Activated CD4-positive, CD25-positive, alpha-beta regulatory T cell treated with anti-CD3 and anti-CD28 coated beads, Interleukin-2, amount 50 U/mL, for 16 hours (primary cell): Measurements from ENCODE around the gene JPH4.

ENCODE experiments used
- DNase-seq: peaks from one replicate; pipeline ENCODE4 v3.0.0-alpha.2; 2020; ENCODE audit warnings: low read depth, low spot score

JPH4 gene

DNA sequence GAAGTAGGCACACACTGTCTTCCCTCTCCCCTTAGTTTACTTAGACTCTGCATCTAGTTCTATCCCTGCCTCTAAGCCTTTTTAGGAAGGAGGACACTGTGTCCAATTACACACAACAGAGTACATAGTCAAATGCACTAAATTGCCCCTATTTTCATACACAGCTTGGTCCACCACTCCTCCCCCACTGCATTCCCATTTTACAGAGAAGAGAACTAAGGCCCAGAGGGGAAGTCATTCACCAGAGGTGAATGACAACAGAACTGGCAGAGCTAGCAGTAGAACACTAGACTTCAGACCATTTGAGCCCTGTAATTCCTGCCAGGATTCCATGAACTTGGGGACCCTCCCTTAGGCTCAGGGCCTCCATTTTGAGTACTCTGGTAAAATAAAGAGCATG is 1.1 kb upstream of the JPH4 start:
- DNase-seq = no peak

DNA sequence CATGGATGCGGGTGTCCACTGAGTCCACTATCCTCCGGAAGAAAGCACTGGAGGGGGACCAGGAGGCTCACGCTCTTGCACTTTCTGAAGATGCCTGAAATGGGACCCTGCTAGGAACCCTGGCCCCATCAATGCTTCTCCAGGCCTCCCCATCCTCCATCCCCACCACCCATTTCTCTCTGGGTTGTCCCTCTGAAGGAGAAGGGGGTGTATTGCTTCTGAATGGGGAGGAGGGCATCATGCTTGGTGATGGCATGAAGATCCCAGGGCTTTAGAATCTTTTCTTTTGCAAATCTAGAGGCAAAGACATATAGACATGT is 681 bp upstream of the JPH4 start:
- no peak for DNase-seq

DNA sequence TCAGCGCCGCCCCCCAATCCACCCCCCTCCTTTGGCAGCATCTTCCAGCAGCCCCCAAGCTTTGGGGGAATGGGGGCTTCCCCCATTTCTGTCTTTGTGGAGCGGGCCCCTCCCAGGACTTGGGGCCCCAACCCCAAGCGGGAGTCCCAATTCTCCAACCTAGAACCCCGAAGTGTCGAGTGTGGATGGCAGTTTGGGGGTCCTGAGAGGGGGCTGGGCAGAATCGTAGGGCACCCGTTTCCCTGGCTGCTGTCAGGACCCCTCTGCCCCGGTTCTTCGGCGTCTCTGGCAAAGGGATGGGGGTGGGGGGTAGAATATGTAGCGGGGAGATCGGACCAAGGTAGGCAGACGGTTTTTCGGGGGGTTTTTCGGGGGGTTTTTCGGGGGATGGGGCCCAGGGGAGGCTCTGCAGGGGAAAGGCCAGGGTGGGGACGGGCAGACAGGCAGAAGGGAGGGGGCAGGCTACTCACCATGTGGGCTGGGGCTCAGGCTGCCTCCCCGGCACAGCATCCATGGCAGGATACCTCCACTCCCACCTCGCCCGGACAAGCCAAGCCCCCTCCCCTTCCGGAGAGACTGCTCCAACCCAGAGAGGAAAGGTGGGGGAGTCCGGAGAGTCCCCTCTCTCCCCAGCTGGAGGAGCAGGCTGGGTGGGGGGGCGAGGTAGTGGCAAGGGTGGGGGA is 739 bp downstream of the JPH4 start:
- DNase-seq = no peak

DNA sequence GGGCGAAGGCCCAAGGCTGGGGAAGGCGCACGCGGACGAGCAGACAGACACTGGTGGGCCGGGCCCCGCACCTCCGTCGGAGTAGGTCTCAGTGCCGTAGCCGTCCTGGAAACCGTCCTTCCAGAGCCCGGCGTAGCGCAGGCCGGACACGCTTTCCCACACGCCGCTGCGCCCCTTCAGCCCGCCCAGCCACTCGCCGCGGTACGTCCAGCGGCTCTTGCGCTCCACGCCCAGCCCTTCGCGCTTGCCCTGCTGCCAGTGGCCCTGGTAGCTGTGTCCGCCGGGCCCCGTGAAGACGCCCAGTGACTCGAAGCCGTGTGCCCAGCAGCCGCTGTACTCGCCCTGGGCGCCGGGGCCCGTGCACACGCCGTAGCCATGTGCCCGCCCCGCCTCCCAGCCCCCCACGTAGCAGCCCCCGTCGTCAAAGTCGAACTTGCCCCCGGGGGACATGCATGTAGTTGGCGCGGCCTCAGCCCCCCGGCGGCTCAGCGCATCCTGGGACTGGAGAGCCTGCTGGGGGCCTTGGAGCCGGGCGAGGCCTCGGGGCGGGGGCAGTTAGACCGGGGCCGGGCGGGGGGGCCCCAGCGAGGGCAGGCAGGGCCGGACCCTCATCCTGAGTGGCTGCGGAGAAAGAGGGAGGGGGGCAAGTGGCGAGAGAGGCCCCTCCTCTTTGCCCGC is 1.4 kb downstream of the JPH4 start:
- DNase-seq = no peak

DNA sequence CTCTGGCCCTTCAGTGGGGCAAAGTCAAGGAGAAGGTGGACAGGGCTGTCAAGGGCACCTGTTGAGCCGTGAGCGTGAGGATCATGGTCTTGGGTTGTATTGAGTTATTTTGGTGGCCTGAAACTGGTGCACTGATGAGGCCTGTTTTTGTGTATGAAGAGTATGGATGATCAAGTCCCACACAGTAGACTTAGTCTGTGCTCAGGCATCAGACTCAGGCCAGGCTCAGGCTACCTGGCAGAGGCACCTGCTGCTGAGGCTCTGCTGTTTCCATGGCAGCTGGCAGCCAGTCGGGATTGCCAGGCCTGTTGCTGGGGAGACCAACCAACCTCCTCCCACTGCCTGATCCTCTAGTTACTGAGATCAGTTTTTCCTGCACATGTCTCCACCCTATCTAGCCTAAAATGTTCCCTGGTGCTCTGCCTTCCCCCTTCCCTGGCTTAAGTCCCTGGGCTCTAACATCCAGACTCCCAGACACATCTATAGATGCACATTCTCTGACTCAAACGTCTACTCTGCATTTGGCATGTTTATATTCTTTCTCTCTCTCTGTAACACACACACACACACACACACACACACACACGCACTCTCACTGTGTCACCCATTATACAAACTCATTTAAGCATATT is 5.1 kb downstream of the JPH4 start:
- DNase-seq = no peak

DNA sequence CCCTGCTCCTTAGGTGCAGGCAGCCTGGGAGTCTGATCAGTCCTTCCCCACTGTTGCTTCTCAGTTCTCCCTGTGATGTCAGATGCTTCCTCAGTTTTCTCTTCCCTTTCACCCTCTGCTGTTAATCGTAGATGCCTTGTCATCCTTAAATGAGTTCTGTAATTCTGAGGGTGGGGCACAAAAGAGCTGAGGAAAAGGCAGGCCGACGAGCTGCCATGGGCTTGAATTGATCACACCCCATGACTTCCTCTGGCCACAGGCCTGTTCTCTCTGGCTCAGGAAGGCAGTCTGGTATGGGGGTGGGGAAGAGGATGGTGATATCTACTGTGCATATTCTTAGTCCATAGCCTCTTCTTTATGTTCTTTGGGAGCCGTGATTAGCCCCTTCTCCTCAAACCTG is 5.8 kb downstream of the JPH4 start:
- no peak for DNase-seq

DNA sequence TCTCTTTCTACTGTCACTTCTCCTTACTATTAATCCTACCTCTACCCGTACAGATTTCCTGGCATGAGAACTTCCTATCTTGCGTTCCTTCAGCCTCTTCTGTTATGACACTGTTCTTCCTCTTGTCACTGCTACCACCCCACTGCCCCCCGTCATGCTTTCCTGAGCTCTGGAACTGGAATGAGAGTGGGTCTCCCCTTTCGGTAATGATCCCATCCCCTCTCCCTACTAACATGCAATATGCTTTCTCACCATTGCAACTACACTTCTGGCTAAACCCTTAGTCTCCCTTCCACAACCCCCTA is 6.1 kb downstream of the JPH4 start:
- DNase-seq = no peak

DNA sequence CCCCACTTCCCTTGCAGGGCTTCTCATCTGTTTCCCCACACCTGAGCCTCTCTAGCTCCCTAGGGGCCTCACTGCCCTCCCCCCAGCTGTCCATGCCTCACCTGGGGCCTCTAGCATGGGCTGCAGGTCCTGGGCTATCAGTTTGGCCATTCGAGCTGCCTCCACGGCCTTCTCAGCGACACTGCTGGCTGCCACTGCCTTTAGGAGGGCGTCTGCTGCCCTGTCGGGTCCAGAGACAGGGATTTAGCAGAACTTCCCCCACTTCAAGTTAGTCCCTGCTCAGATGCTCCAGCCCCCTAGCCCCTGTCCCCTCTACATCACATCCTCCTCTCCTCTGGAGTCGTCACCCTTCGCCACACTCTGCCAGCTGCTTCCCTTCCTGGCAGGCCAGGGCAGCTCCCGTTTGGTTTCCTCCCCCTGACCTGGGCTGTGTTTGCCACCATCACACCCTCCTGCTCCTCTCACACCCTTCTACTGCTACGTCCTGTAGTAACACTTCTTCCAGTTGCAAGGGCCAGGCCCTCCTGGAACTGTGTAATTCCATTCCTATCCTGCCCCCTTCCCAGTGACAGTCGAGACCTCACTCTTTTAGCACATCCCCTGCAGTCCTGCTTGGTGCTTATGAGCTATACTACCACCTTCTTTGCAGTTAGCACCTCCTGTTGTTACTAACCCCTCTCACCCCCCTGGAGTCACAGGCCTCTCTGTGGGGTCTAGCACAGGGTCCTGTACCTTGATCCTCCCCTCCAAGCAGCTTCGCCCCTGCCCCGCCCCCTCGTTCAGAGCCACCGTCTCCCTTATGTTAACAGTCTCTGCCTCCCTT is 6.7 kb downstream of the JPH4 start:
- no peak for DNase-seq

DNA sequence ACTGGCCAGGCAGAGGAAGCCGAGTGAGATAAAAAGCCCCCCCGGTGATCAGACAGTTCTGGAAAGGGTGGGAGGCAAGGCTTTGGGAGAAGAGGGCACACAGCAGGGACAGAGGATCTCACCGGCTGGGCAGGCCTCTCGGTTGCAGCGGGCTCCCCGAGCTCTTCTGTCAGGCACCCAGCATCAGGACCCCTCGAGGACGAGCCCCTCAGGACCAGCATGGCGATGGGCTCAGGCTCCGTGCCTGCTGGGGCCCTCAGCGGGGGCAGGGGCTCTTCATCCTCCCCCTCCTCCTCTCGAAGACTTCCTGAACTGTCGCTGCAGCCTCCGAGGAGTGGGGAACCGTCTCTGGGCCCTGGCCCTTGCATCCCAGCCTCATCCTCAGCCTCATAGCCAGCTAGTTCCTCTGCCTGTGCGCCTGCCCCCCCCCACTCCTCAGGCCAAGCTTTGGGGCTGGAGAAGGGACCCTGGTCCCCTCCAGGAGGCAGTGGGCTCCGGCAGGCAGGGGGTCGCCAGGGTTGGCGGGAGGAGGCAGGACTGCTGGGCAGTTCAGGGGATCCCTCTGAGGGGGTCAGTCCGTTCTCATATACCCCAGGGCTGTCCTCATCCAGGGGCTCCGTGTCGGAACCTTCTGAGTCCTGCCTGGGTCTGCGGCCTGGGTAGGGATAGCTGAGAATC is 7.6 kb downstream of the JPH4 start:
- no peak for DNase-seq

DNA sequence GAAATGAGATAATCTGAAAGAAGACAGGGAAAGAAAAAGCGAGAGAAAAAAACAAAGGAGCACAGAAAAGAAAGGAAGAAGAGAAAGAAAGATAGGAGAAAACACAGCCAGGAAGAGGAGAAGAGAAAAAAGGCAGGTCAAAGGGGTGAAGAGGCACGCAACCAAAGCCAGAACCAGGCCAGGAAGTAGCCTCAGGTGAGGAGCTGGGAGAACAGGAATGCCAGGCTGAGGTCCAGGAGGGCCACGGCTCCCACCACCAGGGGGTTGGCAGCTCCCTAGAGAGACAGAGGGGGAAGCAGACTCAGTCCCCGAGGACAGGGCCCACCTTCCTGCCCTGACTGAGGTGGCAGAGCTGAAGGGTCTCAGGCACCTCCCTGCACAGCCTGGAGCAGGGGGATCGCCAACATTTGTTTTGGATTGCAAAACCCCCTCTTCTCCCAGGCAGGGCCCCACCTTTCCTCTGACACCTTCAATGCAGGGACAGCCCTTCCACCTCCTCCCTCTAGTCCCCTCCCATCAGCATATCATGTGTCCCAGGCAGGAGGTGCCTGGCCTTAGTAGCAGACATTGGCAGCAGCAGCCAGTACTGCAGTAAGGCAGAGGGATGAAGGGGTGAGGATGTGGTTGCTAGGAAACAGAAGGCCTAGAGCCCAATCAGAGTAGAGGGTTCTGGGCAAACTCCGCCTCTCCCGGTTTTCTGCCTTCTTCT is 9.0 kb downstream of the JPH4 start:
- no peak for DNase-seq

DNA sequence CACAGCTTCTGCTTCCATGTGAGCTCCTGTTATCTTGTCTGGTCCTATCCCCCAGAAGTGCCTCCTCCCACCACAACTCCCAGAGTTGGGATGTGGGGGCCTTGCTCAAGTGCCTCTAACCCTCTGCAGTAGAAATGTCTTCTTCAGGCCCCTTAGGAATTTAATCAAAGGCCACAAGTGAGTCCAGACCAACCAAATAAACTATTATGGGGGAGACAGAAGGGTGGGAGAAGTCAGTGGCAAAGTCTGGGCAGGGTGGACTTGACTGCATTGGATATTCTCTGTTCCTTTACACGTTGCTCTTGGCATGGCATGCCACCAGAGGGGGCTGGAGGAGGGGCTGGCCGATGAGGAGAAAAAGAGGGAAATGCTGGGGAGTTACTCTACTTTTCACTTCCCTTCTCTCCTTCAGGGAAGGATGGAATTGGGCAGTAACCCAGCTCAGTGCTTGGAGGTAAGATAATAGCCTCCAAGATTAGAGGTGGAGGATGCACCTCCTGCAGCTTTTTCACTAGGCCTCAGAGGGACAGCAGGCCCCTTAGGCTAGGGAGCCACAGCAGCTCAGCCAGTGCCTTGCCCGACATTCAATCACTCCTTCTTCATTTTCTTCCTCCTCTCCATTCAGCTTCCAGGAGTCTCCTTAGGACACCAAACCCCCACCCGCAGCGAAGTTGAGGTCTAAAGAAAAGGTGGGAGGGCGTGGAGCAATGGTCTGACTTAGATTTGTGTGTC is 9.8 kb downstream of the JPH4 start:
- DNase-seq = no peak

DNA sequence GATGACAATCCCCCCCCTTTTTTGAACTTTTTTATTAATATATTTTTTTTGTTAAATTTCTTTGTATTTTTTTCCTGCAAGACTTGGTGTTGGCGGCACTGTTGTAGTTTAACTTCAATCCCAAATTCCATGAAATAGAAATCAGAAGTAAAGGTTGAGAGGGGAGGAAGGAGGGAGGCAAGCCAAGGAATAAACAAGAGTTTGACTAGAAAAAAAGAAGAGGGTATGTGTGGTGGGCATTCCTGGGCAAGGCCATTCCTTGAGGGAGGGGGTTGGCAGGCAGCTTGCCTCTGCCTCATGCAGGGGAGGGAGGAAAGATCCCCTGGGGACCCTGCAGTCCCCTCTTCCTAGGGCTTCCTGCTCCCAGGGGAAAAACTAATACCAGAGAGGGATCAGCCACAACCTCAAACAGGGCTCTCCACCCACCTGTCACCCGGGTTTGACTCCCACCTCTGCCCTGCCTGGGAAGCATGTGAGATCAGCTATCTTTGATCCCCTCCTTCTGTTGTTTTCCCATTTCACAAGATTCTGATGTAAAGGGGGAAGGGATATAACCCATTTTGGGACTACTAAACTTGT is 10.5 kb downstream of the JPH4 start:
- DNase-seq = no peak

DNA sequence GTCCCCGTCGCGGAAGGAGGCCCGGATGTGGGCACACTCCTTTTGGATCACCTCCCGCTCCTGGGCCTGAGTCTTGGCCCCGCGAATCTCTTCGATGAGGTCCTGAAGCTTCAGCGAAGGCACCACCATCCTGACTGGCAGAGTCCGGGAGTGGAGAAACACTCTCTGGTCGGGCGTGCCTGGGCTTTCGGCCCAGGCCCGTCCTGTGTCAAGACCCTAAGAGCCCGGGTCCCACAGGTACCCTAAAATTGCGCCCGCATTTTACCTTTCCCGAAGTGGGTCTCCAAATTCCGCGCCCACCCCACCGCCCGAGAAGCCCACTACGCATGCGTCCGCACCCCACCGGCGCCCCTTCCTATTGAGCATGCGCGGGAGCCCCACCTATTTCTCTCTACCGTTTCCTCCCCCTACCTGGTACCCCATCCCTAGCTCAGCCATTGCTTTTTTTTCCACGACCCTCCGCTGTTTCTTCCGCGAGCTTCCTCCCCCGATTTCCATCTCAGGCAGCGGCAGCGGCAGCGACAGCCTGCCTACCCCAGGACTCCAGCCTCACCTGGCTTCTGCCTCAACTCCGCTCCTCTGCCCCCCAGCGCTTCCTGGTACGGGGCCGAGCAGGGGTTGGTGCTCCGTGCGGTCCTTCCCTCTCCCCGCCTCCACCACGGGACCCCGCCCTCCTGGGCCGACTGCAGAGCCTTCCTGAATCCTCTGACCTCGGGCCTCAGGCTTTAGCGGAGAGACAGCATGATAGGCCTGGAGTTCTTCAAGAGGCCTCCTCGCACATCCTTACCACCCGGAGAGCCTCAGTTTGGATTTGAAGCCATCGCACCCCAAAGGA is 11.2 kb downstream of the JPH4 start, which contains the start of gene AP1G2:
Gene AP1G2, minus strand, starts transcription at position 606 of the 835 bp plus-strand sequence. Its CDS starts 477 bp downstream, at position 129.
- DNase-seq = peak; percentile 66

DNA sequence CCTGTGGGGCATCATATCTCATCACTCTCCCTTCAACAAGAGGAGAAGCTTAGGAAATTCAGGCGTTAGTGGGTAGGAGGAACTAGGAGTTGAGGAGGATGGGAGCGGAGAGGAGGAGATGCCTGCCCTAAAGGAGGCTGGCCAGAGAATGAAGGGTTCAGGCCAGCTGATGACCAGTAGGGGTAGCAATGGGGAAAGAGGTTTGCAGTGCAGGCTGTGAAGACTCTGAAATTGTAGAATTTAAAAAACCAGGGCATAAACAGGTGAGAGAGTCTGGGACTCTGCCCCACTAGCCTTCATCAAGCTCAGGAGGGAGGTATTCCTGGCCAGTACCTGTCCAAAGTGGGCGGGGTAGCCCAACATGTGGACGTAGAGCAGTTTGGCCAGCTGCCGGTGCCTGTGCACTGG is 11.8 kb downstream of the JPH4 start:
- no peak for DNase-seq

DNA sequence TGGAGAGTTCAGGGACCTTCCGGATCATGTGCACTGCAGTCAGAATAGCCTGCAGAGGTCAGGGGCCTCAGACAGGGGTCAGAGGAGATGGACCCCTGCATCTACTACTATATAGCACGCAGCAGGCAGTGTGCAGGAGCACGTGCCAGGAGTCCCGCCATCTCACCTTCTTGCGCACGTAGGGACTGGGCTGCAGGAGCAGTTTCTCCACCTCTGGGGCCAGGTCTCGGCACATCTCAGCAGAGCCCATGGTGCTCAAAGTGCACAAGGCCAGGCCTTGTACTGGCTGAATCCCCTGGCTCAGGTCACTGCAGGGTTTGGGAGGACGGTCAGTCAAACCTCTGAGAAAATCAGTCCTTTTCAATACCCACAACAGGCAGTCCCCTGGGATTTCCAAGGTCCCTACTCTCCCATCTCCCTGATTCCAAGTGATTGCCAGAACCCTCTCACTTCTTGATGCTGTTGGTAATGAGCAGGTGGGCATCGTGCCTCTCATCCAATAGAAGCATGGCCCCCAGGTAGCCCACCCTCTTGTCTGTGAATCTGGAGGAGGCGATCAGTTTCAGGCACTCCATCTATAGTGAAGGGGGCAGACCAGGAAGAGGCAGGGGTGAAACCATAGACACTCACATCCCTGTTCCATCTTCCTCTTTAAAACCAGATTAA is 12.3 kb downstream of the JPH4 start:
- DNase-seq = no peak

DNA sequence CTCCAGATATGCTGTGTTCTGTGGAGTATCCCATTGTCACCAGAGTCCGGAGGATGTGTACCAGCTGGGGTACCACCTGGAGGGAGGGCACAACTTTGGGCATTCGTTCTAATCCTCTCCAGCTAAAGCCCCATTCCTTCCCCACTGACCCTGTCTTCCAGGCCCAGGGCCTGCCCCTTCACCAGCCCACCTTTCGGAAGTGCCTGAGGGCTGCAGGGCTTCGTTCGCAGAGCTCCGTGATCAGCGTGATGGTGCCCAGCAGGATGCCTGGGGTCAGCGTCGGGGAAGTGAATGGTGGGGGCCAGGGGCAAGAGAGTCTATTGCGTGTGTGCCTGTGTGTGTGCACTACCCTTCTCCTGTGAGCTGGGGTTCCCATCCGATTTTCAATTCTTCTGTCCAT is 13.0 kb downstream of the JPH4 start:
- DNase-seq = no peak

DNA sequence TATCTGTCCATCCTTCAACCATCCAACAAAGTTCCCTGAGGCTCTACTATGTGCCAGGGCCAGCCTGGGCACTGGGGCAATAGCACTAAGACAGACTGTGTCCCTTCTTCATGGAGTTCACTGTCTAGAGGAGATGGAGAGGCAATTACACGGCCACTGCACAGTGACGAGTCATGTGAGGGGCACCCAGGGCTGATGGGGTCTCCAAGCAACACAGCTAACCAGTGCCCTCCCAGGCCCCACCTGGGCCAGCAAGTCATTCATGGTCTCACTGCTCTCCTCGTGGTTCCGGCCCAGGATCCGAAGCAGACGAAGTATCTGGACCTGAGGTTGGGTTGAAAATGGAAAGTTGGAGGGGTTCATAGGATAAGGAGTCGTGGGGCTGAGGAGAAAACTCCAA is 13.7 kb downstream of the JPH4 start:
- no peak for DNase-seq

DNA sequence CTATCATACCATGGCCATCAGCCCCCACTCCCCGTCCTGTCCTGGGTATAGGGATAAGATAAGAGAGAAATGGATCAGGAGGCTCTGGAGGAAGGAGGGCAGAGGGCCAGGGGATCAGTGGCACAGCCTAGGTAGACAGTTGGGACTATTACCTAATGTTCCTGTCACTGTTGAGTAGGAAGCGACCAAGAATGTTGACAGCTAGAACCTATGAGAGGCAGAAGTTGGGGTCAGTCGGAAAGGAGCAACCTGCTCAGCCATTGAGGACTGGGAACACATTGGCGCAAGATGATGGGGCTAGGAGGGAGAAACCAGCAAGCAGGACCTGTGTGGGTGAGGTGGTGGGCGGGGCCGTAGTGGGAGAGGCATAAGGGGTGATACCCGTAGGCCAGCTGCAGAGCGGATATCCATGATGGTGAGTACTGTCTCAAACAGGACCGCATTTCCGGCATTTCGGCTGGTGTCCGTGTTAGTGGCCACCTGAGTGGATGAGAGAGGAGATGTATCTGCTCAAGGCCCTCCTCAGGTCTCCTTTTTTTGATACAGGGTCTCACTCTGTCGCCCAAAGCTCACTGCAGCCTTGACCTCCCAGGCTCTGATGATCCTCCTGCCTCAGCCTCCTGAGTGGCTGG is 14.3 kb downstream of the JPH4 start:
- DNase-seq = no peak
